Measurements from ENCODE around the gene STX8. TPM values are rescaled to one million over a fixed set of nuclear protein-coding genes. Genes with fewer than 3 reads are reported as not detected.
"Not testable (repeated sequence)": the region's sequence is repeated elsewhere in the genome, so short reads cannot be mapped to it uniquely, and the experiment has no call there.

Gene STX8
- total RNA-seq, 1 donor = 77.5 TPM

DNA sequence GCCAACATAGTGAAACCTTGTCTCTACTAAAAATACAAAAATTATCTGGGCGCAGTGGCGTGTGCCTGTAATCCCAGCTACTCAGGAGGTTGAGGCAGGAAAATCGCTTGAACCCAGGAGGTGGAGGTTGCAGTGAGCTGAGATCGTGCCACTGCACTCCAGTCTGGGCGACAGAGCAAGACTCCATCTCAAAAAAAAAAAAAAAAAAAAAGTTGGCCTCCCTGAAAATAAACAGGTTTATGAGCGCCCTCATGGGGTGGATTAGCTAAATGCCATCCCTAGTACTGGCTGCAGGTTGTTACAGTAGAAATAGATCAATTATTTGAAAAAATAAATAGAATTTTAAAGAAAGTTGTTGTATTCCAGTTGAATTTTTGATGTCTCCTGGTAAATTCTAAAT is 20.9 kb downstream of the STX8 start:
- TF ChIP-seq, protein P1, sequence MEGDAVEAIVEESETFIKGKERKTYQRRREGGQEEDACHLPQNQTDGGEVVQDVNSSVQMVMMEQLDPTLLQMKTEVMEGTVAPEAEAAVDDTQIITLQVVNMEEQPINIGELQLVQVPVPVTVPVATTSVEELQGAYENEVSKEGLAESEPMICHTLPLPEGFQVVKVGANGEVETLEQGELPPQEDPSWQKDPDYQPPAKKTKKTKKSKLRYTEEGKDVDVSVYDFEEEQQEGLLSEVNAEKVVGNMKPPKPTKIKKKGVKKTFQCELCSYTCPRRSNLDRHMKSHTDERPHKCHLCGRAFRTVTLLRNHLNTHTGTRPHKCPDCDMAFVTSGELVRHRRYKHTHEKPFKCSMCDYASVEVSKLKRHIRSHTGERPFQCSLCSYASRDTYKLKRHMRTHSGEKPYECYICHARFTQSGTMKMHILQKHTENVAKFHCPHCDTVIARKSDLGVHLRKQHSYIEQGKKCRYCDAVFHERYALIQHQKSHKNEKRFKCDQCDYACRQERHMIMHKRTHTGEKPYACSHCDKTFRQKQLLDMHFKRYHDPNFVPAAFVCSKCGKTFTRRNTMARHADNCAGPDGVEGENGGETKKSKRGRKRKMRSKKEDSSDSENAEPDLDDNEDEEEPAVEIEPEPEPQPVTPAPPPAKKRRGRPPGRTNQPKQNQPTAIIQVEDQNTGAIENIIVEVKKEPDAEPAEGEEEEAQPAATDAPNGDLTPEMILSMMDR (IDR thresholded peaks at IDR 0.05; ENCODE audit: insufficient read depth, low read length) = peak; percentile 51
- DNase-seq (ENCODE audit: low read depth) = peak; percentile 52
- H3K4me3 ChIP-seq (ENCODE audit: low read depth, low read length) = not testable (repeated sequence)

DNA sequence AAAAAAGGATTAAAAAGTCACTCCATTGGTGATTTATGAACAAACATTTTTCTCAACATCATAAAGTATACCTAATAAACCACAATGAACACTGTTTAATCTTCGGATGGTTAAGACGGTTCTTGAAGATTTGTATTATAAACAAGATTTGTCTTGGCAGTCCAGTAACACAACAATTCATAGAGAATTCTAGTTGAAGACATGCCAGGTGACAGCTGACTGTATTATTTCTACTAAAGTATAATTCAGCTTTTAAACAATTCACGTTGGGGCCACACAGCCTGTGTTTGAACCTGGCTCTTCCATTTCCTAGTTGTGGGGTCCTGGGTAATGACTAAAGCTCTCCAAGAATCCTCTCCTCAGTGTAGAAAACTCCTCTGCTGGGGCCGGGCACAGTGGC is 22.0 kb downstream of the STX8 start:
- TF ChIP-seq, protein P1 (IDR thresholded peaks at IDR 0.05; ENCODE audit: insufficient read depth, low read length) = no peak
- H3K4me3 ChIP-seq (ENCODE audit: low read depth, low read length) = no peak overlapping the region
- DNase-seq (ENCODE audit: low read depth) = no peak

DNA sequence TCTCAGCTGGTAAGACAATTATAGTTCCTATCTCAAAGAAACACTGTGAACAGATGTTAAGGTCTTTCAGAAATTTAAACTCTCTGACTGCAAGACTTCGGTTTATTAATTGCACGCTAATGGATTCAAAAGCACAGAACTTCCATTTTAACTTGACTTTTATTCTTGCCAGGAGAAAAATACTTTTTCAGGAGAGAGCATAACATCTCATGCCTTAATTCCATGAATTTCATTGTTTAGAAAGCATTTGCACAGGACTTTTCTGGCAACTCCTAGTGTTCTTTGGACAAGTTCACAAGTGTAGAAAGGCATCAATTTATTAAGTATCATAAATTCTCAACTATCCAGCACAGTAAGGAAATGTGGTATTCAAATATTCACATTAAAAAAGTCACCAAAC is 22.4 kb downstream of the STX8 start:
- TF ChIP-seq, protein P1 (IDR thresholded peaks at IDR 0.05; ENCODE audit: insufficient read depth, low read length) = no peak
- no peak for DNase-seq (ENCODE audit: low read depth)
- no peak overlapping the region for H3K4me3 ChIP-seq (ENCODE audit: low read depth, low read length)

DNA sequence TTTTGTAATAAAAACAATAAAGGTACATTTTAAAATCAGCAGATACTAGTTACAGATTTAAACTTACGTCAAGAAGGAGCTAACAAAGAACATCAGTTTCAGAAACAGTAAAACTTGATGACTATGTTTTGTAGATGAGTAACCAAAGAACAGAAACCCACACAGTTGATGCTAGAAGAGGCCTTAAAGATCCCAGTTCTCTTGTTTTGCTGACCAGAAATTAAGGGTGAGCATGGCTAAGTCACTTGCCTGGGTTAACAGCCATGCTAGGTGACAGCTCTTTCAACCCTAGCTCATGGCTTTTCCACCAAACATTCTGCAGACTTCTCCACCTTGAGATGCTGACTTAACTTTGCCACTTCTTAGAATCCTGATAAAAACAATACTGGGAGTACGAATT is 26.4 kb downstream of the STX8 start:
- H3K4me3 ChIP-seq (ENCODE audit: low read depth, low read length) = no peak overlapping the region
- no peak for DNase-seq (ENCODE audit: low read depth)
- TF ChIP-seq, protein P1 (IDR thresholded peaks at IDR 0.05; ENCODE audit: insufficient read depth, low read length) = no peak

DNA sequence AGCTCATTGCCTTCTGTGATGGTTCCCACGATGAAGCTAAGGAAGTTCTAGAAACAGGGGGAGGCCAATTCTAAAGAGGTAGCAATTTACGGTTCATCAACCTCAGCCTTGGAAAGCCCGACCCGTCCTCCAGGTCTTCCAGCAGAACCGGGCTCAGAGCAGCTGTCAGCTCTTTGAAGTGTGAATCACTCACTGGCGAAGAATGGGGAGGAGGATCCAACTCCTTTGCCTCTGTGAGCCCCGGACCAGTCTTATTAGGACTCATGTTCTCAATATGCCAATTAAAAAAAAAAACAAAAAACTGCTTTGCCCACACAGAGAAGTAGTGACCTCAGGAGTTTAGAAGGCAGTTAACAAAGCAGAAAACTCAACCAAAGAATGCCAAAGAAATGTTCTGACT is 31.4 kb downstream of the STX8 start:
- no peak overlapping the region for H3K4me3 ChIP-seq (ENCODE audit: low read depth, low read length)
- TF ChIP-seq, protein P1 (IDR thresholded peaks at IDR 0.05; ENCODE audit: insufficient read depth, low read length) = no peak
- no peak for DNase-seq (ENCODE audit: low read depth)

DNA sequence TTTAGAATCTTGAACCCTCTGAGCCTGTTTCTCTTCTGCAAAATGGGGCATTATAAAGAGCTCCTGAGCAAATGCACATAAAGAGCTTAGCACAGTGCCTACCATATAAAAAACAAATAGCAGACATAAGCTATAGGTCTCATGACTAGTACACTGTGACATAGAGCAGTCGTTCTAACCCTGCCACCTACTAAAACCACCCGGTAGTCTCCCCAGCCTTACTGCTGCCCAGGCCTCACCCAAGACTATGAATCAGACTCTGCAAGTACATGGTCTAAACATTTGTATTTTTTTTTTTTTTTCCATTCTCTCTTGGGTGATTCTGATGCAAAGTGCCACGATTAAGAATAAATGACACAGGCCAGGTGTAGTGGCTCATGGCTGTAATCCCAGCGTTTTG is 33.9 kb downstream of the STX8 start:
- DNase-seq (ENCODE audit: low read depth) = no peak
- H3K4me3 ChIP-seq (ENCODE audit: low read depth, low read length) = no peak overlapping the region
- TF ChIP-seq, protein P1 (IDR thresholded peaks at IDR 0.05; ENCODE audit: insufficient read depth, low read length) = no peak

DNA sequence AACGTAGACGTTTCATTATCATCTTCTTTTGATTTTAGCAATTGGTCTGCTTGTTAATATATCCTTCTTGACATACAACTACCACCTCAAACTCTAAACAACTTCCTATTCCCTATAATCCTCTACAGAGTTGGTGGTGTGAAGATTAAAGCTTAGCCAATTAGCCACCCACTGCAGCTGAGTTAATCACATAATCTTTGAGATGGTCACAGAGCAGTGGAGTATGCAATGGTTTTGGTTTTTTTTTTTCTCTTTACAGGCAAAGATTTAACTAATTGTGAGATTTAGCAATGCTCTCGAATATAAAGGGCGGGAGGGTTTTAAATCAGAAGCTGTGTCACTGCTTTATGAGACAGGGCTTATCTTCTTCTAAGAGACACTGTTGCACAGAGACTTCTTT is 37.0 kb downstream of the STX8 start:
- H3K4me3 ChIP-seq (ENCODE audit: low read depth, low read length) = no peak overlapping the region
- DNase-seq (ENCODE audit: low read depth) = no peak
- TF ChIP-seq, protein P1 (IDR thresholded peaks at IDR 0.05; ENCODE audit: insufficient read depth, low read length) = no peak
